Thyroid gland (tissue), 4 donors: ENCODE results near the gene UCHL1. TPM values are rescaled to one million over a fixed set of nuclear protein-coding genes. Genes with fewer than 3 reads are reported as not detected.

Experiments
- DNase-seq, 2 donors: peaks; one replicate each; pipeline ENCODE4 v3.0.0-alpha.2; 2019
- H3K27ac ChIP-seq, 3 donors: fragments of 200-600 bp; sonication (generic); 1 replicate in 2 of 3; 2 replicates in 1 of 3; pipeline ENCODE4 v1.5.1; 2016 to 2019; ENCODE audit warnings: mild to moderate bottlenecking in 1 of 3, moderate library complexity in 1 of 3
- H3K27me3 ChIP-seq: fragments of 200-600 bp; sonication (generic); one replicate; pipeline ENCODE4 v1.5.1; 2019
- H3K36me3 ChIP-seq, 2 donors: fragments of 200-600 bp; sonication (generic); one replicate each; pipeline ENCODE4 v1.5.1; 2016 to 2019
- H3K4me1 ChIP-seq, 2 donors: fragments of 200-600 bp; sonication (generic); one replicate each; pipeline ENCODE4 v1.5.1; 2017 to 2019
- H3K4me3 ChIP-seq, 3 donors: fragments of 200-600 bp; sonication (generic); replicated peaks in 1 of 3; 1 replicate in 2 of 3; 2 replicates in 1 of 3; pipeline ENCODE4 v1.5.1; 2016; ENCODE audit warnings: mild to moderate bottlenecking in 1 of 3
- H3K9me3 ChIP-seq: fragments of 200-600 bp; sonication (generic); one replicate; pipeline ENCODE4 v1.5.1; 2017
- POLR2A ChIP-seq, 2 donors: fragments of 450-650 bp; IDR thresholded peaks; one replicate each; pipeline ENCODE4 v1.6.1; 2017; ENCODE audit warnings: antibody characterized with exemption in 2 of 2, mild to moderate bottlenecking in 2 of 2, moderate library complexity in 1 of 2
- WGBS, 2 donors: methylation state at CpG; one replicate each; pipeline ENCODE4 v1.1.5; 2017; 5-methylcytosine and 5-hydroxymethylcytosine counted together
- intact Hi-C: fragments of 100-400 bp; cut with DNase I; formaldehyde crosslinking; loops from one replicate; pipeline ENCODE4 v1.15.1; 2023
- total RNA-seq, 4 donors: library from RNA; depleted of rRNA; stranded (reverse); fragments of >200 nt; gene quantifications; one replicate each; pipeline ENCODE4 v1.2.3, GENCODE V29; 2016
- TF ChIP-seq, protein P1 (sequence below), 6 experiments: fragments of 200-600 bp in 3 of 6; fragments of 450-650 bp in 3 of 6; sonication (generic) in 3 of 6; IDR thresholded peaks; one replicate each; pipeline ENCODE4 v1.5.1; 2016 to 2019; ENCODE audit warnings: antibody characterized with exemption in 6 of 6, mild to moderate bottlenecking in 2 of 6, inconsistent platforms in 1 of 6, moderate library complexity in 1 of 6

UCHL1 gene
- total RNA-seq, 4 donors from 2014 or later: 28.2 to 245 (median 116) TPM

DNA sequence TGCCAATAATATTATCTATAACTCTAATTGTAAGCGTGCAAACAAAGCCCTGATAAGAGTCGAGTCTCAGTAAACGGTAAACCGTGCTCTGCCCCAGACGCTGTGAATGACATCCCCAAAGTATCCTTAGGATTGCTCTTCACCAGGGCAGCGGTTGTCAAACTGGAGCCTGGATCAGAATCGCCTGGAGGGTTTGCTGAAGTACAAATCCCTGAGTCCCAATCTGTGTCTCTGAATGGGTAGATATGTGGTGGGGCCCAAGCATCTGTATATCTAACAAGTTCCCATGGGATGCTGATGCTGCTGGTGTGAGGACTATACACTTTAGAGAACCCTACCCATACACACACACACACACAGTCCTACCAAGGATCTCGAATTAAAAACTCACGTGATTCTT lies 41.6 kb upstream of the UCHL1 start:
- TF ChIP-seq, protein P1, sequence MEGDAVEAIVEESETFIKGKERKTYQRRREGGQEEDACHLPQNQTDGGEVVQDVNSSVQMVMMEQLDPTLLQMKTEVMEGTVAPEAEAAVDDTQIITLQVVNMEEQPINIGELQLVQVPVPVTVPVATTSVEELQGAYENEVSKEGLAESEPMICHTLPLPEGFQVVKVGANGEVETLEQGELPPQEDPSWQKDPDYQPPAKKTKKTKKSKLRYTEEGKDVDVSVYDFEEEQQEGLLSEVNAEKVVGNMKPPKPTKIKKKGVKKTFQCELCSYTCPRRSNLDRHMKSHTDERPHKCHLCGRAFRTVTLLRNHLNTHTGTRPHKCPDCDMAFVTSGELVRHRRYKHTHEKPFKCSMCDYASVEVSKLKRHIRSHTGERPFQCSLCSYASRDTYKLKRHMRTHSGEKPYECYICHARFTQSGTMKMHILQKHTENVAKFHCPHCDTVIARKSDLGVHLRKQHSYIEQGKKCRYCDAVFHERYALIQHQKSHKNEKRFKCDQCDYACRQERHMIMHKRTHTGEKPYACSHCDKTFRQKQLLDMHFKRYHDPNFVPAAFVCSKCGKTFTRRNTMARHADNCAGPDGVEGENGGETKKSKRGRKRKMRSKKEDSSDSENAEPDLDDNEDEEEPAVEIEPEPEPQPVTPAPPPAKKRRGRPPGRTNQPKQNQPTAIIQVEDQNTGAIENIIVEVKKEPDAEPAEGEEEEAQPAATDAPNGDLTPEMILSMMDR (IDR thresholded peaks at IDR 0.05): no peak
- TF ChIP-seq POLR2A (IDR thresholded peaks at IDR 0.05): no peak
- Histone ChIP-seq H3K4me3 (no peak overlapping the region), H3K9me3 (no peaks in the 10 kb centered on the region), H3K27ac (peak overlapping the region in 2 of 3 donors; percentile 35 to 87), H3K4me1 (peaks cover 19 to 40% of the 10 kb centered on the region in 2 donors), H3K36me3 (no peaks in the 10 kb centered on the region), H3K27me3 (no peaks in the 10 kb centered on the region)
- WGBS, 2 donors: 55 to 58% methylated on average over 9 of the region's 9 CpGs
- intact Hi-C loops: no loop called here
- no peak for DNase-seq

DNA sequence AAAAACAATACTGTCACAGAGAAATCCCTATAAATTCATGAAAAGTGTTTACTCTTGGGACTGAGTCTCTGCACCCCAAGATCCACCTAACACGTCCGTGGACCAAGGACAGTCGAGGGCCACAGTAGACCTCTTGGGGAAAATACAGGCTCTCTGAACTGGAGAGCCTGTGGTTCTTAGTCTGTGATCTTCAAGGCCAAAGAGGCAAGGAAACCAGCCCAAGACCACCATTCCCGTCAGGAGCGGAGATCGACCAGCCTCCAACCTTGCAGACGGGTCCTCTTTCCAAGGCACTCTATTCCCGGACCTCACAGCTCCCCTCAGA lies 40.8 kb upstream of the UCHL1 start:
- no peaks in the 10 kb centered on the region for H3K36me3 ChIP-seq
- whole genome bisulfite sequencing, 2 donors: 15 to 34% methylated on average over 6 to 8 of the region's 8 CpGs
- peak overlapping the region in 2 of 3 donors; percentile 16 to 58 for H3K4me3 ChIP-seq
- peaks cover 19 to 32% of the 10 kb centered on the region in 2 donors for H3K4me1 ChIP-seq
- intact Hi-C loops: no loop called here
- no peaks in the 10 kb centered on the region for H3K9me3 ChIP-seq
- H3K27ac ChIP-seq: peak overlapping the region; percentile 87 to 90 (median 90)
- H3K27me3 ChIP-seq: no peaks in the 10 kb centered on the region
- no peak for TF ChIP-seq POLR2A (IDR thresholded peaks at IDR 0.05)
- TF ChIP-seq, protein P1 (IDR thresholded peaks at IDR 0.05): no peak
- DNase-seq: no peak

DNA sequence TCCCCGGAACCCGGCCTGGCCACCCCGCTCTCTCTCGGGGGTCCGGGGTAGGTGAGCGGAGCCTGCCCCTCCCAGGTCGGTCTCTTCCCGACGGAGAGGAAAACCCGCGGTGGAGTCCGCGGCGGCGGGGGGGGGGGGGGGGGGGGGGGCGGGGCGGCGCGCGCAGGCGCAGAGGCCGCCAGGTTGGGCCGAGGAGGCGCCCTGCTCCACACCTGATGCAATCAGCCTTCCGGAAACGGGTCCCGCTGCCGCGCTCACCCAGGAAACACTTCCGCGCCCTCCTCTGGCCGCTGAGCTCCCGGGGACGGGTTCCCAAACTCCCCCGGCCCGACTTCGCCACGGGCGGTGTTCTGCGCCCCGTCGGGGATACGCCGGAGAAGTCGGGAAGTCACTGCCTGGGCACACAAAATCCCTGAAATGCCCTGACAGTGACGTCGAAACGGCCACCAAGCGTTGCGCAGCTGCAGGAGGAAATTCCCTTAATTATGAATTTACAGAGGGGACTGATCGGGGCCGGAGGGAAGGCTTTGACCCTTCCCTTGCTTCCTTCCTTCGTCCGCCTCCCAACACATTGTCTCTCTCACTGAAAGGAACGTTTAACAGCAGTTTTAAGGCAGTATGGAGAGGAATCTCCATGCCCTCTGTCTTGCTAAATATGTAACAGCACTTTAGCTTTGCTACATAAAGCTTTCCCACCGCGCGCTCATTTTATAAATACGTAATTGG lies 40.3 kb upstream of the UCHL1 start:
- DNase-seq: peak; percentile 82 to 84
- H3K4me3 ChIP-seq: peak overlapping the region; percentile 9 to 58 (median 41)
- peak in 1 of 2 donors; percentile 84 for TF ChIP-seq POLR2A (IDR thresholded peaks at IDR 0.05)
- TF ChIP-seq, protein P1 (IDR thresholded peaks at IDR 0.05): peak in 3 of 6 experiments; percentile 21 to 55 (median 44)
- peak overlapping the region; percentile 87 to 90 (median 90) for H3K27ac ChIP-seq
- intact Hi-C loops: no loop called here
- H3K27me3 ChIP-seq: no peaks in the 10 kb centered on the region
- H3K36me3 ChIP-seq: no peaks in the 10 kb centered on the region
- peaks cover 19 to 28% of the 10 kb centered on the region in 2 donors for H3K4me1 ChIP-seq
- no peaks in the 10 kb centered on the region for H3K9me3 ChIP-seq
- 4% methylated on average over 23 to 29 of the region's 59 CpGs for WGBS, 2 donors

DNA sequence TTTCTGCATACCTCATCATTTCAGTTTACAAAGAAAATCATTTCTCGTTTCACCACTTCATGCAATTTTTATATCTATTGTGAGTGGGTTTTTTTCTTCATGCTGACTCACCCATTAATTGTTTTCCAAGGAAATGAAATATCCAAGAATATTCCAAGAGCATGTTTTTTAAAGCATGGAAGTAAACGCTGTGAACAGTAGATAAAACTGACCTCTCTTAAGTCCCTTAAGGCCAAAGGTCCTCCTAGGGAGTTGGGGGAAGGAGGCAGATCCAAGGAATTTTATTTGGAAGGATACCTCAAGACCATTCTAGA lies 39.8 kb upstream of the UCHL1 start:
- Histone ChIP-seq H3K27ac (peak overlapping the region; percentile 87 to 90 (median 90)), H3K27me3 (no peaks in the 10 kb centered on the region), H3K36me3 (no peaks in the 10 kb centered on the region), H3K4me3 (peak overlapping the region in 2 of 3 donors; percentile 41 to 58), H3K9me3 (no peaks in the 10 kb centered on the region), H3K4me1 (peaks cover 13 to 23% of the 10 kb centered on the region in 2 donors)
- DNase-seq: no peak
- WGBS, 2 donors: 16 to 25% methylated on average over 2 of the region's 2 CpGs
- intact Hi-C loops: no loop called here
- no peak for TF ChIP-seq POLR2A (IDR thresholded peaks at IDR 0.05)
- TF ChIP-seq, protein P1 (IDR thresholded peaks at IDR 0.05): no peak

DNA sequence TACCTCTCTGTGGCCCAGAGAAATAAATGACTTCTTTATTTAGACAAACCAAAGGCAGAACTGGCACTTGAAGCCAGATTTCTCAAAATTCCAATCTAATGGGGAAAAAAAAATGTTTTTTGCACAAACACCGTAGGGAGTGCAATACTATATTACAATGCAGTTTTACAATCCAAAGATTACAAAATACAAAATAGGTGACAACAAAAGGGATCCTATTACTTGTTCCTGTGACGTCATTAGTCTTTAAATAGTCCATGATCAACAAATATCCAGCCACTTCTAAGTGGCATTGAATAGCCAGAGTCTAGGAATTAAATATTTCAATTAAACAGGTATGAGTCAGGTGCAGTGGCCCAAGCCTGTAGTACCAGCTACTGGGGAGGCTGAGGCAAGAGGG lies 39.4 kb upstream of the UCHL1 start:
- Histone ChIP-seq H3K9me3 (no peaks in the 10 kb centered on the region), H3K27me3 (no peaks in the 10 kb centered on the region), H3K36me3 (no peaks in the 10 kb centered on the region), H3K27ac (peak overlapping the region in 2 of 3 donors; percentile 87 to 90), H3K4me3 (no peak overlapping the region), H3K4me1 (peaks cover 10 to 19% of the 10 kb centered on the region in 2 donors)
- WGBS, 2 donors: 81 to 88% methylated on average over 2 of the region's 2 CpGs
- intact Hi-C loops: no loop called here
- TF ChIP-seq, protein P1 (IDR thresholded peaks at IDR 0.05): no peak
- DNase-seq: no peak
